ENCODE data around the gene FARP1.

DNA sequence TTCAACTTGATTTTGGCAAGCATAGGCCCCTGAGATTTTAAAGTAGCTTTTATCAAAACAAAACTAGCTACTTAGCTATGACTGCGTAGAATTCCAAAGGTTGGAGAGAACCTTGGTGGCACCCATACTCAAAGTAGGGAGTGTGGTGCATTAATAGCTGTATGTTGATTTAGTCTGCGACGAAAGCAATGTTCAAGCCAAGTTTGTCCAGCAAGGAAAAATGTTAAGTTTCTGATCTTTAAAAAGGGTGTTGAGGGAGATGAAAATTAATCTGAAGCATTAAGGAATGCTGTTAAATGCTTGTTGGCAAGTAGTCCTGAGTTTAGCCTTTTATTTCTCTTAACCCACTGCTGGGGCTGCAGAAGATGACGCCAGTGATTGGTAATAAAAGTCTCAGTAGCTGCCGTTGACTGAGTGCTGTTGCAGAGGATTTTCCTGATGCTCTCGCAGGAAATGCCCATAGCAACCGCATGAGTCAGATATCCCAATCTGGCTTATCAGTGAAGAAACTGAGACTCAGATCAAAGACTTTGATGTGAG is 110.1 kb downstream of the FARP1 start:
- TF ChIP-seq ZNF560 (tag by site-specific recombination; IDR thresholded peaks at IDR 0.05; ENCODE audit: borderline replicate concordance) (no peak), ZNF140 (tag by site-specific recombination; IDR thresholded peaks at IDR 0.05) (no peak), ZNF473 (tag by site-specific recombination; IDR thresholded peaks at IDR 0.05) (no peak), SP2 (tag by site-specific recombination; IDR thresholded peaks at IDR 0.05) (no peak), ZNF623 (tag by site-specific recombination; IDR thresholded peaks at IDR 0.05) (no peak), ZBTB8A (tag by site-specific recombination; IDR thresholded peaks at IDR 0.05) (no peak)
- TF ChIP-seq, protein P1, sequence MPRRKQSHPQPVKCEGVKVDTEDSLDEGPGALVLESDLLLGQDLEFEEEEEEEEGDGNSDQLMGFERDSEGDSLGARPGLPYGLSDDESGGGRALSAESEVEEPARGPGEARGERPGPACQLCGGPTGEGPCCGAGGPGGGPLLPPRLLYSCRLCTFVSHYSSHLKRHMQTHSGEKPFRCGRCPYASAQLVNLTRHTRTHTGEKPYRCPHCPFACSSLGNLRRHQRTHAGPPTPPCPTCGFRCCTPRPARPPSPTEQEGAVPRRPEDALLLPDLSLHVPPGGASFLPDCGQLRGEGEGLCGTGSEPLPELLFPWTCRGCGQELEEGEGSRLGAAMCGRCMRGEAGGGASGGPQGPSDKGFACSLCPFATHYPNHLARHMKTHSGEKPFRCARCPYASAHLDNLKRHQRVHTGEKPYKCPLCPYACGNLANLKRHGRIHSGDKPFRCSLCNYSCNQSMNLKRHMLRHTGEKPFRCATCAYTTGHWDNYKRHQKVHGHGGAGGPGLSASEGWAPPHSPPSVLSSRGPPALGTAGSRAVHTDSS (tag by site-specific recombination; IDR thresholded peaks at IDR 0.05) = no peak
- TF ChIP-seq, protein P2, sequence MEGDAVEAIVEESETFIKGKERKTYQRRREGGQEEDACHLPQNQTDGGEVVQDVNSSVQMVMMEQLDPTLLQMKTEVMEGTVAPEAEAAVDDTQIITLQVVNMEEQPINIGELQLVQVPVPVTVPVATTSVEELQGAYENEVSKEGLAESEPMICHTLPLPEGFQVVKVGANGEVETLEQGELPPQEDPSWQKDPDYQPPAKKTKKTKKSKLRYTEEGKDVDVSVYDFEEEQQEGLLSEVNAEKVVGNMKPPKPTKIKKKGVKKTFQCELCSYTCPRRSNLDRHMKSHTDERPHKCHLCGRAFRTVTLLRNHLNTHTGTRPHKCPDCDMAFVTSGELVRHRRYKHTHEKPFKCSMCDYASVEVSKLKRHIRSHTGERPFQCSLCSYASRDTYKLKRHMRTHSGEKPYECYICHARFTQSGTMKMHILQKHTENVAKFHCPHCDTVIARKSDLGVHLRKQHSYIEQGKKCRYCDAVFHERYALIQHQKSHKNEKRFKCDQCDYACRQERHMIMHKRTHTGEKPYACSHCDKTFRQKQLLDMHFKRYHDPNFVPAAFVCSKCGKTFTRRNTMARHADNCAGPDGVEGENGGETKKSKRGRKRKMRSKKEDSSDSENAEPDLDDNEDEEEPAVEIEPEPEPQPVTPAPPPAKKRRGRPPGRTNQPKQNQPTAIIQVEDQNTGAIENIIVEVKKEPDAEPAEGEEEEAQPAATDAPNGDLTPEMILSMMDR (tag by site-specific recombination; IDR thresholded peaks at IDR 0.05) = no peak
- TF ChIP-seq, protein P3, sequence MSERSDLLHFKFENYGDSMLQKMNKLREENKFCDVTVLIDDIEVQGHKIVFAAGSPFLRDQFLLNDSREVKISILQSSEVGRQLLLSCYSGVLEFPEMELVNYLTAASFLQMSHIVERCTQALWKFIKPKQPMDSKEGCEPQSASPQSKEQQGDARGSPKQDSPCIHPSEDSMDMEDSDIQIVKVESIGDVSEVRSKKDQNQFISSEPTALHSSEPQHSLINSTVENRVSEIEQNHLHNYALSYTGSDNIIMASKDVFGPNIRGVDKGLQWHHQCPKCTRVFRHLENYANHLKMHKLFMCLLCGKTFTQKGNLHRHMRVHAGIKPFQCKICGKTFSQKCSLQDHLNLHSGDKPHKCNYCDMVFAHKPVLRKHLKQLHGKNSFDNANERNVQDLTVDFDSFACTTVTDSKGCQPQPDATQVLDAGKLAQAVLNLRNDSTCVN (tag by site-specific recombination; optimal IDR thresholded peaks at IDR 0.05) = no peak
- TF ChIP-seq, protein P4, sequence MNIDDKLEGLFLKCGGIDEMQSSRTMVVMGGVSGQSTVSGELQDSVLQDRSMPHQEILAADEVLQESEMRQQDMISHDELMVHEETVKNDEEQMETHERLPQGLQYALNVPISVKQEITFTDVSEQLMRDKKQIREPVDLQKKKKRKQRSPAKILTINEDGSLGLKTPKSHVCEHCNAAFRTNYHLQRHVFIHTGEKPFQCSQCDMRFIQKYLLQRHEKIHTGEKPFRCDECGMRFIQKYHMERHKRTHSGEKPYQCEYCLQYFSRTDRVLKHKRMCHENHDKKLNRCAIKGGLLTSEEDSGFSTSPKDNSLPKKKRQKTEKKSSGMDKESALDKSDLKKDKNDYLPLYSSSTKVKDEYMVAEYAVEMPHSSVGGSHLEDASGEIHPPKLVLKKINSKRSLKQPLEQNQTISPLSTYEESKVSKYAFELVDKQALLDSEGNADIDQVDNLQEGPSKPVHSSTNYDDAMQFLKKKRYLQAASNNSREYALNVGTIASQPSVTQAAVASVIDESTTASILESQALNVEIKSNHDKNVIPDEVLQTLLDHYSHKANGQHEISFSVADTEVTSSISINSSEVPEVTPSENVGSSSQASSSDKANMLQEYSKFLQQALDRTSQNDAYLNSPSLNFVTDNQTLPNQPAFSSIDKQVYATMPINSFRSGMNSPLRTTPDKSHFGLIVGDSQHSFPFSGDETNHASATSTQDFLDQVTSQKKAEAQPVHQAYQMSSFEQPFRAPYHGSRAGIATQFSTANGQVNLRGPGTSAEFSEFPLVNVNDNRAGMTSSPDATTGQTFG (tag by site-specific recombination; IDR thresholded peaks at IDR 0.05; ENCODE audit: borderline replicate concordance) = no peak
- TF ChIP-seq, protein P5, sequence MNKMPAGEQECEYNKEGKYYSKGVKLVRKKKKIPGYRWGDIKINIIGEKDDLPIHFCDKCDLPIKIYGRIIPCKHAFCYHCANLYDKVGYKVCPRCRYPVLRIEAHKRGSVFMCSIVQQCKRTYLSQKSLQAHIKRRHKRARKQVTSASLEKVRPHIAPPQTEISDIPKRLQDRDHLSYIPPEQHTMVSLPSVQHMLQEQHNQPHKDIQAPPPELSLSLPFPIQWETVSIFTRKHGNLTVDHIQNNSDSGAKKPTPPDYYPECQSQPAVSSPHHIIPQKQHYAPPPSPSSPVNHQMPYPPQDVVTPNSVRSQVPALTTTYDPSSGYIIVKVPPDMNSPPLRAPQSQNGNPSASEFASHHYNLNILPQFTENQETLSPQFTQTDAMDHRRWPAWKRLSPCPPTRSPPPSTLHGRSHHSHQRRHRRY (tag by site-specific recombination; IDR thresholded peaks at IDR 0.05) = no peak
- TF ChIP-seq, protein P6, sequence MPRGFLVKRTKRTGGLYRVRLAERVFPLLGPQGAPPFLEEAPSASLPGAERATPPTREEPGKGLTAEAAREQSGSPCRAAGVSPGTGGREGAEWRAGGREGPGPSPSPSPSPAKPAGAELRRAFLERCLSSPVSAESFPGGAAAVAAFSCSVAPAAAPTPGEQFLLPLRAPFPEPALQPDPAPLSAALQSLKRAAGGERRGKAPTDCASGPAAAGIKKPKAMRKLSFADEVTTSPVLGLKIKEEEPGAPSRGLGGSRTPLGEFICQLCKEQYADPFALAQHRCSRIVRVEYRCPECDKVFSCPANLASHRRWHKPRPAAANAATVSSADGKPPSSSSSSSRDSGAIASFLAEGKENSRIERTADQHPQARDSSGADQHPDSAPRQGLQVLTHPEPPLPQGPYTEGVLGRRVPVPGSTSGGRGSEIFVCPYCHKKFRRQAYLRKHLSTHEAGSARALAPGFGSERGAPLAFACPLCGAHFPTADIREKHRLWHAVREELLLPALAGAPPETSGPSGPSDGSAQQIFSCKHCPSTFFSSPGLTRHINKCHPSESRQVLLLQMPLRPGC (tag by site-specific recombination; IDR thresholded peaks at IDR 0.05) = no peak
- TF ChIP-seq, protein P7, sequence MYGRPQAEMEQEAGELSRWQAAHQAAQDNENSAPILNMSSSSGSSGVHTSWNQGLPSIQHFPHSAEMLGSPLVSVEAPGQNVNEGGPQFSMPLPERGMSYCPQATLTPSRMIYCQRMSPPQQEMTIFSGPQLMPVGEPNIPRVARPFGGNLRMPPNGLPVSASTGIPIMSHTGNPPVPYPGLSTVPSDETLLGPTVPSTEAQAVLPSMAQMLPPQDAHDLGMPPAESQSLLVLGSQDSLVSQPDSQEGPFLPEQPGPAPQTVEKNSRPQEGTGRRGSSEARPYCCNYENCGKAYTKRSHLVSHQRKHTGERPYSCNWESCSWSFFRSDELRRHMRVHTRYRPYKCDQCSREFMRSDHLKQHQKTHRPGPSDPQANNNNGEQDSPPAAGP (tag by site-specific recombination; IDR thresholded peaks at IDR 0.05) = no peak
- TF ChIP-seq, protein P8, sequence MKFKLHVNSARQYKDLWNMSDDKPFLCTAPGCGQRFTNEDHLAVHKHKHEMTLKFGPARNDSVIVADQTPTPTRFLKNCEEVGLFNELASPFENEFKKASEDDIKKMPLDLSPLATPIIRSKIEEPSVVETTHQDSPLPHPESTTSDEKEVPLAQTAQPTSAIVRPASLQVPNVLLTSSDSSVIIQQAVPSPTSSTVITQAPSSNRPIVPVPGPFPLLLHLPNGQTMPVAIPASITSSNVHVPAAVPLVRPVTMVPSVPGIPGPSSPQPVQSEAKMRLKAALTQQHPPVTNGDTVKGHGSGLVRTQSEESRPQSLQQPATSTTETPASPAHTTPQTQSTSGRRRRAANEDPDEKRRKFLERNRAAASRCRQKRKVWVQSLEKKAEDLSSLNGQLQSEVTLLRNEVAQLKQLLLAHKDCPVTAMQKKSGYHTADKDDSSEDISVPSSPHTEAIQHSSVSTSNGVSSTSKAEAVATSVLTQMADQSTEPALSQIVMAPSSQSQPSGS (tag by site-specific recombination; IDR thresholded peaks at IDR 0.05; ENCODE audit: low read depth) = no peak
